Lung microvascular endothelial cell (primary cell): ENCODE measurements around the gene AP1M1. TPM values are rescaled to one million over a fixed set of nuclear protein-coding genes. Genes with fewer than 3 reads are reported as not detected.
A peak's percentile ranks its signal among the peaks of the same experiment; 100 is the strongest.
"Not testable (repeated sequence)": the region's sequence is repeated elsewhere in the genome, so short reads cannot be mapped to it uniquely, and the experiment has no call there.

ENCODE experiments used
- DNase-seq, 2 donors: peaks; one replicate each; pipeline versions ENCODE4 v3.0.0 to v3.0.0-alpha.2; 2010; ENCODE audit warnings: low read depth in 2 of 2
- total RNA-seq: library from RNA; depleted of rRNA; stranded (reverse); fragments of >200 nt; gene quantifications from 2 replicates; pipeline ENCODE4 v1.2.1, GENCODE V29; 2014

AP1M1 gene
- total RNA-seq, result 47.7 and 59.3 TPM in 2 replicates

GRCh38 chr19:16197622-16198369 lies at the start of gene AP1M1:
Gene AP1M1 (plus strand): TSS chr19:16197911. CDS start chr19:16198027, 116 bp downstream.
- peak; percentile 97 to 98 for DNase-seq

DNA sequence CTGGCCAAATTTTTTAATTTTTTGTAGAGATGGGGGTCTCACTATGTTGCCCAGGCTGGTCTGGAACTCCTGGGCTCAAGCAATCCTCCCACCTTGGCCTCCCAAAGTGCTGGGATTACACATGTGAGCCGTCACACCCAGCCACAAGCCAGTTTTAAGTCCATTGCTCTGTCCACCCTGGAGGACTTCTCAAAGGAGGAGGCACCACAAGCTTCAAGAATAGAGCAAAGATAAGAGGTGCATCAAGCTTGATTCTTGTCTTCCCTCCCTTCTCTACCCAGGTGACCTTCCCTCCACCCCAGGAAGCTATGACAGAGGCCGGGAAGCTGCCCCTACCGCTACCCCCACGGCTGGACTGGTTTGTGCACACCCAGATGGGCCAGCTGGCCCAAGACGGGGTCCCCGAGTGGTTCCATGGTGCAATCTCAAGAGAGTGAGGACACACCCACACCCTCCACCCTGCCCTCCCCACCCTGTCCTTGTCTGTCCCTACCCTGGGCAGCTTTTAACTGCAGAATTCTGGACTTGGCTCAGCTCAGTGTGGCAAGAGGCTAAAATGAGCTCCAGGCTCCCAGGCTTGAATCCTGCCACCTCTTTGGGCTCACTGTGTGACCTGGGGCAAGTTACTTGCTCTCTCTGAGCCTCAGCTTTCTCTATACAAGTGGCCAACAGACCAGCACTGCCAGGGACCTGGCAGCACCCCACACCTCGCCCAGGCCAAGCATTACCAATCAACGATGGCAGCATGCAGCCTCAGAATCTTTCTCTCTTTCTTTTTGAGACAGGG lies 49.1 kb upstream of the AP1M1 start:
- no peak for DNase-seq

DNA sequence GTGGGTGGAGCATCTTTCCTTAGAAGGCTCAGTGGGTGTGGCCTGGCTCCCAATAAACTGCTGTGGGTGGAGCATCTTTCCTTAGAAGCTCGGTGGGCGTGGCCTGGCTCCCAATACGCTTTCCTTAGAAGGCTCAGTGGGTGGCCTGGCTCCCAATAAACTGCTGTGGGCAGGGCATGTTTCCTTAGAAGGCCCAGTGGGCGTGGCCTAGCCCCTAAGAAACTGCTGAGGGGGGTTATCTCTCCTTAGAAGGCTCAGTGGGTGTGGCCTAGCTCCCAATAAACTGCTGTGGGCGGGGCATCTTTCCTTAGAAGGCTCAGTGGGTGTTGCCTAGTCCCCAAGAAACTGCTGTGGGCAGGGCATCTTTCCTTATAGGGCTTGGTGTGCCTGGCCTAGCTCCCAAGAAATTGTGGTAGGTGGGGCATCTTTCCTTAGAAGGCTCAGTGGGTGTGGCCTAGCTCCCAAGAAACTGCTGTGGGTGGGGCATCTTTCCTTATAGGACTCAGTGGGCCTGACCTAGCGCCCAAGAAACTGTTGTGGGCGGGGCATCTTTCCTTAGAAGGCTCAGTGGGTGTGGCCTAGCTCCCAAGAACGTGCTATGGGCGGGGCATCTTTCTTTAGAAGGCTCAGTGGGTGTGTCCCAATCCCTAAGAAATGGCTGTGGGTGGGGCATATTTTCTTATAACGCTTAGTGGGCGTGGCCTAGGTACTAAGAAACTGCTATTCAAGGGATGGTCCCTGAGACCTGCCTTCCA lies 44.0 kb upstream of the AP1M1 start:
- DNase-seq, result no peak

GRCh38 chr19:16154557-16154956 lies 43.2 kb upstream of the AP1M1 start:
- DNase-seq, result no peak

DNA sequence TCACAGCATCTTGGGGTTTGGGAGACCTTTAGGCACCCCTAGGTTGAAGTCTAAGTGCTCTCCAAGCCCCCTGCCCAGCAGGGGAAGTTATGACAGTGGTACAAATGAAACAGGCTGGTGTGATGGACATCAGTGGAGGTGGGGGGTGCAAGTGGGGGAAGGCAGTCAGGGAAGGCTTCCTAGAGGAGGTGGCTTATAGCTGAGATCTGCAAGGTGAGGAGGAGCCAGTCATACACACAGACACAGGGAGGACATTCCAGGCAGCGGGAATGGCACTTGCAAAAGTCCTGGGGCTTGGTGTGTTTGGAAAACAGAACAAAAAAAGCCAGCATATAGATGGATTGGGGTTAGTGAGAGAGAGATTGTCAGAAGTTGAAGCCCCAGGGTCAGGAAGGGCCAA lies 42.6 kb upstream of the AP1M1 start:
- DNase-seq, result no peak

- DNase-seq, result no peak
Measured at GRCh38 chr19:16156904-16157303, 40.8 kb upstream of the AP1M1 start.

DNA sequence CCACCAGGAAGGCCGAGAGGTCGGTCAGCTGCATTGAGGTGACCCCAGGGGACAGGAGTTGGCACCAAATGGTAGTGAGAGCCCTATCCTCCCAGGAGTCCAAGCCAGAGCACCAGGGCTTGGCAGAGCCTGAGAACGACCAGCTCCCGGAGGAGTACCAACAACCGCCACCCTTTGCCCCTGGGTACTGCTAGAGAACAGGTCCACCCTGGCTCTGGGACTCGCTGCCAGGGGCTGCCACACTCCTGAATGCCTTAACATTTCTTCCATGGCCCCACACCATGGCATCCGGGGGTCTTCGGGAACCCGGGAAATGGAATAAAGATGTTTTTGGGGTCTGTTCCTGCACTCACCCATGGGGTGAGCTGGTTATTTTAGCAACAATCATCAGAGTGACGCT lies 40.1 kb upstream of the AP1M1 start:
- DNase-seq, result no peak

GRCh38 chr19:16159655-16160054 lies 38.1 kb upstream of the AP1M1 start:
- no peak for DNase-seq

- DNase-seq, result no peak
Measured at GRCh38 chr19:16160445-16160942, 37.2 kb upstream of the AP1M1 start.

DNA sequence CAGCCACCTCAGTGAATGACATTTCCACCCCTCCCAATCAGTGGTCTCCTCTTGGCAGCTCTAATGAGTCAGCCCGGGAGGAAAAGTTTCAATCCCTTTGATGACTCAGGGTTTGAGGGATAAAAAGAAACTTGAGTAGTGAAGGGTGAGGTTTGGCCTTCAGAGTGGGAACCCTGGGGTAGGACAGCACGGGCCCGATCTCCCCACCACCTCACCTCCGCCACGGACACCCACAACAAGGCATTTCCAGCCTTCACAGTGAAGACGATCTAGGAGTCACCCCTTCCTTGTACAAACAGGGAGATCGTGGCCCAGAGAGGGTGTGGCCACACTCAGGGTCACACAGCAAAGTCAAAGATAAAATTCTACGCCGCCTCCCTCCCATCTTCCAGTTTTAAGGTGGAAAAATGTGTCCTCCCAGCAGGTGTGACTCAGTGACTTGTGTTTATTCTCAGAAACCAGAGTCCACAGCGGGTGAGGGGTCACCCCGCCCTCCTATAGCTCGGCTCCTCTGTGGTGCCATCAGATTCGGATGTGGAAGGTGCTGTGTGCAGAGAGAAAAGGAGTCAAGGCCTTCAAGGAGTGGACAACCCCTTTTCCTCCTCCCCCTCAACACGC lies 36.7 kb upstream of the AP1M1 start:
- DNase-seq, result peak in 1 of 2 donors; percentile 71

GRCh38 chr19:16161840-16162239 lies 35.9 kb upstream of the AP1M1 start:
- peak; percentile 11 to 72 for DNase-seq

DNA sequence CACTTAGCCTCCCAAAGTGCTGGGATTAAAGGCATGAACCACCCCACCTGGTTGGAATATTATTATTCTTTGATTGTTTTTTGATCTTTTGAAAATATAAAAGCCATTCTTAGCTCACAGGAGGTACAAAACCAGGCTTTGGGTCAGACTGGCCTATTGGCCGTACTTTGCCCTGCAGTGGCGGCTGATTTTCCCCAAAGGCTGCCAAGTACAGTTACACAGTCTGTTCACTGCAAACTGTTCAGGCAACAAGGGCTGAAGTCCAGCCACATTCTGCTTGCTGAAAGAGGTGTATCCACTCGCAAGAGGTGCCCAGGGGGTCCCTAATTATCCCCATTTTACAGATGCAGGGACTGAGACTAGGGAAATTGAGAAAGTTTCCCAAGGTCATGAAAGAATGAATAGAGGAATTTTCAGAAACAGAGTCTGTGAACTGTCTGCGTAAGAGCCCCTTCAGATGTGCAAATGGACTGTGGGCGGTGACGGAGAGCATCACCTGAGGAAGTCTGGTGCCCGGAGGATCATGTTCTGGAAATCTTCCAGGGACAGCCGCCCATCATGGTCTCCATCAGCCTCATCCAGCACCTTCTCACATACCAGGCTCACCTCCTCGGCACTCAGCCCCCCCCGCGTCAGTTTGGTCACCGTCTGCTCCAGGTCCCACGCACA lies 33.4 kb upstream of the AP1M1 start:
- no peak for DNase-seq

DNA sequence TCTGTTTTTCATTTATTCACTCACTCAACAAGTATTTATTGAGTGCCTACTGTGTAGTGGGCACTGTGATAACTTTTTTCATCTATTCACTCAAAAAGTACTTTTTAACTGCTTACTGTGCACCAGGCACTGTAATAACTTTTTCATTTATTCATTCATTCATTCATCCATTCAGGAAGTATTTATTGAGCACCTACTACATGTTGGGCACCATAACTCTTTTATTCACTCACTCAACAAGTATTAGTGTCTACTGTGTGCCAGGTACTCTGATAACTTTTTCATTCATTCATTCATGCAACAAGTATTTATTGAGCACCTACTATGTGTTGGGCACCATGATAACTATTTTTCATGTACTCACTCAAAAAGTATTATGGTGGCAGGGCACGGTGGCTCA lies 31.3 kb upstream of the AP1M1 start:
- DNase-seq, result no peak

DNA sequence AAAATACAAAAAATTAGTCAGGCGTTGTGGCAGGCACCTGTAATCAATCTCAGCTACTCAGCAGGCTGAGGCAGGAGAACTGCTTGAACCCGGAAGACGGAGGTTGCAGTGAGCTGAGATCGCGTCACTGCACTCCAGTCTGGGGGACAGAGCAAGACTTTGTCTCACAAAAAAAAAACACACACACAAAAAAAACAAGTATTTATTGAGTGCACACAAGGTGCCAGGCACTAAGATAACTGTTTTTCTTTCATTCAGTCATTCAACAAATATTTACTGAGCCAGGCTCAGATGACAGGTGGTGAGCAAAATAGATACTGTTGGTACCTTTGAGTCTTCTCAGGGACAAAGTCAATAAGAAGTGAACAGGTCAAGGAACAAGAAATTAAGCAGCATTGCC lies 30.7 kb upstream of the AP1M1 start:
- no peak for DNase-seq

DNA sequence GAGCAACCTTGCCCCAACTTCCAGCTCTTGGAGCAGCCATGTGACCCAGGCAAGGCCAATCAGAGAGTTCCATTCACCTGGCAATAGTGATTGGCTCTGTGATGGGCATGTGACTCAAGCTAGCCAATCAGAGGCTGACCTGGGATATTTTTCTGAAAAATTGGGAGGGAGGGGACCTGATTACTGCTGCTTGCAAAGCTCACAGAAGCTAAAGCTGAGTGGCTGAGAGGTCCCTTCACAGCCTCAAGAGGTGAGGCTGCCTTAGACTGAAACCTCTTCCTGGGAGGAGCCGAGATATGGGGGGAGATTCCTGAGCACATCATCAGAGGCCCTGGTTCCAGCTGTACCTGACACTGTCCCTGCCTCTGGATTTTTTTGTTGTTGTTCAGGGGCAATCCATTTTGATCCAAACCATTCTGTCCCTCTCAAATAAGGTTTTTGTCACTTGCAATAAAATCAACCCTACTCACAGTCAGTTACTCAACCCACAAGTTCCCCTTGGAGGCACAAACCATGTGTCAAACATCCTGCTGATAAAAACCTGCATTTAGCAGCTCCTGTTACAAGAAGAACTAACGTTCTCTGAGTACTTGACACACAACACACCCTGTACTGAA lies 29.1 kb upstream of the AP1M1 start:
- DNase-seq, result no peak

- no peak for DNase-seq
Measured at GRCh38 chr19:16170134-16170533, 27.6 kb upstream of the AP1M1 start.

DNA sequence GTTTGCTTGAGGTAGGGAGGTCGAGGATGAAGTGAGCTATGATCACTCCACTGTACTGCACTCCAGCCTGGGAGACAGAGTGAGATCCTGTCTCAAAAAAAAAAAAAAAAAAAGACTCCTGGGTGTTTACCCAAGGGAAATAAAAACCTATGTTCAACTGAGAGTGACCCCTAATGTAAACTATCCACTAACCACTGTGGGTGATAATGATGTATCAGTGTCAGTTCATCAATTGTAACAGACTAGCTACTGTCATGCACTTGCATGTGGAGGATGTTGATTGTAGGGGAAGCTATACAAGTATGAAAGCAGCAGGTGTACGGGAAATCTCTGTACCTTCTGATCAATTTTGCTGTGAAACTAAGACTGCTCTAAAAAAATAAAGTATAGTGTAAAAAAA lies 21.8 kb upstream of the AP1M1 start:
- DNase-seq, result no peak

DNA sequence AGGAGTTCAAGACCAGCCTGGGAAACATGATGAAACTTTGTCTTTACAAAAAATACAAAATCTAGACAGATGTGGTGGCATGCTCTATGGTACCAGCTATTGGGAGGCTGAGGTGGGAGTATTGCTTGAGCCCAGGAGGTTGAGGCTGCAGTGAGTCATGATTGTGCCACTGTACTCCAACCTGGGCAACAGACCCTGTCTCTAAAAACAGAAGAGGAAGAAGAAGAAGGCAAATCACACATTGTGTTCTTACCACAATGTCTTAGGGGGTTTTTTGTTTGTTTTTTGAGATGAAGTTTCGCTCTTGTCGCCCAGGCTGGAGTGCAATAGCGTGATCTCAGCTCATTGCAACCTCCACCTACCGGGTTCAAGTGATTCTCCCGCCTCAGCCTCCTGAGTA lies 18.8 kb upstream of the AP1M1 start:
- DNase-seq, result not testable (repeated sequence)

- no peak for DNase-seq
Measured at GRCh38 chr19:16180611-16181010, 17.1 kb upstream of the AP1M1 start.

DNA sequence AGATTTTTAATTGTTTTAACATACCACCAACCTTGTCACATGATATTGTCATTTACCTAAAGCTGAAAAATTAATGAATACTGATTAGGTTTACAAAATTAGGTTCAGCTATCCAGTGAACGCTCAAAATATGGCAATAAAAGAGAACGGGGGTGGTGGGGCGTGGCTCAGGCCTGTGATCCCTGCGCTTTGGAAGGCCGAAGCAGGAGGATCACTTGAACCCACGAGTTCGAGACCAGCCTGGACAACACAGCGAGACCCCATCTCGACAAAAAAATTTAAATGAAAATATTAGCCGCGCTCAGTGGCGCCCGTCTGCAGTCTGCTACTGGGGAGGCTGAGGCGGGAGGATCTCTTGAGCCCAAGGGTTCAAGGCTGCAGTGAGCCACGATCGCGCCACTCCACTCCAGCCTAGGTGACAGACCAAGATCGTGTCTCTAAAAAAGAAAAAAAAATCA lies 13.0 kb upstream of the AP1M1 start:
- DNase-seq, result no peak
